Caco-2 (cell line): ENCODE measurements around the gene NAV1. TPM values are rescaled to one million over a fixed set of nuclear protein-coding genes. Genes with fewer than 3 reads are reported as not detected.

Experiments
- BruUV-seq: library from RNA; stranded (reverse); fragments of 400-500 nt; replicated peaks from 2 replicates; lab custom pipeline; 2021; lab: Mats Ljungman, UMichigan
- CTCF ChIA-PET: fragments of 300-600 bp; sonication (Branson Sonifier 250); formaldehyde crosslinking; loops from one replicate; lab custom pipeline; 2022; ENCODE audit warnings: antibody characterized with exemption; lab: Charles Lee
- POLR2A ChIA-PET: fragments of 300-600 bp; sonication (Branson Sonifier 250); formaldehyde crosslinking; loops from one replicate; lab custom pipeline; 2022; ENCODE audit warnings: antibody characterized with exemption; lab: Charles Lee
- DNase-seq, 2 experiments: peaks; one replicate each; pipeline versions ENCODE4 v3.0.0 to v3.0.0-alpha.2; 2020 to 2022
- H3K27me3 ChIP-seq: replicated peaks from 2 replicates; pipeline ENCODE4 v1.6.0; 2011; ENCODE audit warnings: low read length; ENCODE audit not compliant: control insufficient read depth, insufficient read depth
- H3K36me3 ChIP-seq: 2 replicates; pipeline ENCODE4 v1.5.1; 2011; ENCODE audit warnings: low read length; ENCODE audit not compliant: control insufficient read depth, insufficient read depth
- H3K4me1 ChIP-seq: fragments of 250-450 bp; sonication (Bioruptor Pico); 2 replicates; pipeline ENCODE4 v1.5.1; 2020; ENCODE audit warnings: mild to moderate bottlenecking
- H3K4me3 ChIP-seq: 2 replicates; pipeline ENCODE4 v1.5.1; 2011; ENCODE audit warnings: low read depth, mild to moderate bottlenecking, control low read depth, low read length
- H3K9me3 ChIP-seq: fragments of 250-450 bp; sonication (Bioruptor Pico); 2 replicates; pipeline ENCODE4 v1.5.1; 2020; ENCODE audit warnings: mild to moderate bottlenecking, moderate library complexity
- H3K27ac Mint-ChIP-seq: one replicate; pipeline ENCODE4 v1.8.0; 2022; ENCODE audit warnings: mixed read lengths; ENCODE audit not compliant: unreplicated experiment
- H3K27me3 Mint-ChIP-seq: one replicate; pipeline ENCODE4 v1.8.0; 2022; ENCODE audit warnings: mixed read lengths; ENCODE audit not compliant: insufficient read depth, unreplicated experiment
- H3K36me3 Mint-ChIP-seq: one replicate; pipeline ENCODE4 v1.8.0; 2022; ENCODE audit warnings: mild to moderate bottlenecking, mixed read lengths; ENCODE audit not compliant: insufficient read depth, unreplicated experiment
- H3K4me1 Mint-ChIP-seq: one replicate; pipeline ENCODE4 v1.8.0; 2022; ENCODE audit warnings: low read depth, mixed read lengths; ENCODE audit not compliant: unreplicated experiment
- H3K4me3 Mint-ChIP-seq: one replicate; pipeline ENCODE4 v1.8.0; 2022; ENCODE audit warnings: mild to moderate bottlenecking, moderate library complexity, mixed read lengths; ENCODE audit not compliant: unreplicated experiment
- H3K9me3 Mint-ChIP-seq: one replicate; pipeline ENCODE4 v1.8.0; 2022; ENCODE audit warnings: mixed read lengths; ENCODE audit not compliant: unreplicated experiment
- CTCF ChIP-seq, 2 experiments: fragments of 200-600 bp in 1 of 2; IDR thresholded peaks; 1 replicate in 1 of 2; 2 replicates in 1 of 2; pipeline versions ENCODE4 v1.5.1 to v1.8.0; 2011 to 2022; ENCODE audit warnings: antibody characterized with exemption in 1 of 2, control low read depth in 1 of 2, inconsistent platforms in 1 of 2, low read depth in 1 of 2, low read length in 1 of 2, mild to moderate bottlenecking in 1 of 2, moderate library complexity in 1 of 2; ENCODE audit not compliant: insufficient read depth in 1 of 2, severe bottlenecking in 1 of 2, unreplicated experiment in 1 of 2
- intact Hi-C: fragments of 100-400 bp; cut with micrococcal nuclease; formaldehyde crosslinking; loops from one replicate; pipeline ENCODE4 v1.10.0; 2022; ENCODE audit not compliant: unreplicated experiment
- total RNA-seq: library from RNA; stranded (reverse); gene quantifications from 2 replicates; pipeline ENCODE4 v1.2.3, GENCODE V29; 2022

Gene NAV1
- total RNA-seq, 1 experiment from 2014 or later = 2.0 TPM

DNA sequence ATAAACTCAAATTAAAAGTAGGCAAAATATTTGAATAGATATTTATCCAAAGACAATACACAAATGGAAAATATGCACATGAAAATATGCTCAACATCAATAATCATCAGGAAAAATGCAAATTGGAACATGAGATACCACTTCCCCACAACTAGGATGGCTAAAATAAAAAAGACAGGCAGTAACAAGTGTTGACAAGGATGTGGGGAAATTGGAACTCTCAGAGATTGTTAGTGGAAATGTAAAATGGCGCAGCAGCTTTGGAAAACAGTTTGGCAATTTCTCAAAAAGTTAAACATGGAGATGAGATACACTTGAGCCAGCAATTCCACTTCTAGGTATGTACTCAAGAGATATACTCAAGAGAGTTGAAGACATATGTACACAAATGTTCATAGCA lies 48.8 kb downstream of the NAV1 start:
- H3K36me3 Mint-ChIP-seq = no peaks in the 10 kb centered on the region
- H3K36me3 ChIP-seq = no peaks in the 10 kb centered on the region
- H3K4me3 Mint-ChIP-seq = no peak overlapping the region
- H3K4me1 Mint-ChIP-seq = no peaks in the 10 kb centered on the region
- no peak overlapping the region for H3K4me3 ChIP-seq
- no peaks in the 10 kb centered on the region for H3K9me3 ChIP-seq
- ChIA-PET CTCF (no interaction called here), POLR2A (no interaction called here)
- no peaks in the 10 kb centered on the region; the same call in none of the 2 replicates for H3K27me3 ChIP-seq
- no peaks in the 10 kb centered on the region for H3K4me1 ChIP-seq
- intact Hi-C loops = no loop called here
- peaks cover 35% of the 10 kb centered on the region for H3K27me3 Mint-ChIP-seq
- DNase-seq = no peak
- H3K9me3 Mint-ChIP-seq = no peaks in the 10 kb centered on the region
- no TSS peak for BruUV-seq
- no peak overlapping the region for H3K27ac Mint-ChIP-seq
- TF ChIP-seq CTCF (IDR thresholded peaks at IDR 0.05; ENCODE audit: insufficient read depth in 1 of 2, low read depth in 1 of 2, low read length in 1 of 2, severe bottlenecking in 1 of 2, unreplicated experiment in 1 of 2) = no peak

Other genes starting within 250 kb of the NAV1 start
- 5.9 and 7.3 TPM in 2 replicates for gene TNNT2, start 161.4 kb upstream of the NAV1 start, total RNA-seq
- gene LAD1, start 139.8 kb upstream of the NAV1 start, total RNA-seq = 77.2 and 80.5 TPM in 2 replicates
- not detected in 2 replicates for gene TNNI1, start 117.4 kb upstream of the NAV1 start, total RNA-seq
- gene PHLDA3, start 69.9 kb upstream of the NAV1 start, total RNA-seq = 6.5 and 10.5 TPM in 2 replicates
- 60.0 and 60.8 TPM in 2 replicates for gene CSRP1, start 32.0 kb upstream of the NAV1 start, total RNA-seq